CD4-positive, alpha-beta T cell (primary cell): Measurements from ENCODE around the gene ITSN1. TPM values are rescaled to one million over a fixed set of nuclear protein-coding genes. Genes with fewer than 3 reads are reported as not detected.

Source experiments
- ATAC-seq: fragments of 200-7000 bp; cut with Tn5 transposase; one replicate; pipeline ENCODE4 v1.10.0; 2022; ENCODE audit warnings: mild to moderate bottlenecking; ENCODE audit not compliant: poor library complexity
- CTCF ChIA-PET: fragments of 350-600 bp; sonication (Branson Sonifier 250); formaldehyde crosslinking; loops from one replicate; lab custom pipeline; 2021; ENCODE audit warnings: antibody characterized with exemption, inconsistent platforms; lab: Charles Lee
- POLR2A ChIA-PET: fragments of 350-600 bp; sonication (Branson Sonifier 250); formaldehyde crosslinking; loops from one replicate; lab custom pipeline; 2021; ENCODE audit warnings: antibody characterized with exemption, inconsistent platforms; lab: Charles Lee
- DNase-seq, 14 experiments: peaks; one replicate each; pipeline ENCODE4 v3.0.0-alpha.2; 2013 to 2020; ENCODE audit warnings: mixed read lengths in 2 of 14
- H3K27ac ChIP-seq, 2 donors: one replicate each; pipeline versions ENCODE4 v1.5.1 to v1.7.0; 2013; ENCODE audit warnings: low read length in 2 of 2, low read depth in 1 of 2, mild to moderate bottlenecking in 1 of 2
- H3K27me3 ChIP-seq, 2 experiments: 1 replicate in 1 of 2; 2 replicates in 1 of 2; pipeline versions ENCODE4 v1.6.1 to v1.7.0; 2013; ENCODE audit warnings: low read length in 2 of 2, control low read depth in 1 of 2, mild to moderate bottlenecking in 1 of 2, moderate library complexity in 1 of 2; ENCODE audit not compliant: insufficient read depth in 2 of 2, control insufficient read depth in 1 of 2
- H3K36me3 ChIP-seq: one replicate; pipeline ENCODE4 v1.6.1; 2013; ENCODE audit warnings: low read length, control low read depth; ENCODE audit not compliant: insufficient read depth
- H3K4me1 ChIP-seq: one replicate; pipeline ENCODE4 v1.6.1; 2013; ENCODE audit warnings: low read length, control low read depth; ENCODE audit not compliant: insufficient read depth
- H3K4me3 ChIP-seq: one replicate; pipeline ENCODE4 v1.5.1; 2013; ENCODE audit warnings: mild to moderate bottlenecking, low read length, moderate library complexity
- H3K9me3 ChIP-seq, 2 experiments: 1 replicate in 1 of 2; 2 replicates in 1 of 2; pipeline versions ENCODE4 v1.6.1 to v1.7.0; 2013; ENCODE audit warnings: low read length in 2 of 2, mild to moderate bottlenecking in 2 of 2, control low read depth in 1 of 2, moderate library complexity in 1 of 2; ENCODE audit not compliant: control insufficient read depth in 1 of 2, insufficient read depth in 1 of 2
- H3K27ac Mint-ChIP-seq: one replicate; pipeline ENCODE4 v1.8.0; 2020; ENCODE audit warnings: mixed read lengths
- H3K27me3 Mint-ChIP-seq: one replicate; pipeline ENCODE4 v1.8.0; 2021; ENCODE audit warnings: mixed read lengths
- H3K36me3 Mint-ChIP-seq: one replicate; pipeline ENCODE4 v1.8.0; 2021; ENCODE audit warnings: low read depth, mixed read lengths
- H3K4me1 Mint-ChIP-seq: one replicate; pipeline ENCODE4 v1.8.0; 2021; ENCODE audit warnings: low read depth, mixed read lengths
- H3K4me3 Mint-ChIP-seq: one replicate; pipeline ENCODE4 v1.8.0; 2020; ENCODE audit warnings: mild to moderate bottlenecking, mixed read lengths
- H3K9me3 Mint-ChIP-seq: one replicate; pipeline ENCODE4 v1.8.0; 2020; ENCODE audit warnings: mixed read lengths
- intact Hi-C, 2 experiments: fragments of 100-400 bp; cut with DNase I in 1 of 2; cut with micrococcal nuclease in 1 of 2; formaldehyde crosslinking; loops; one replicate each; pipeline versions ENCODE4 v1.15.1 to v1.9.0; 2023 to 2025; cut with DNase I, micrococcal nuclease
- total RNA-seq, 174 experiments: library from RNA in 2 of 174; stranded (reverse) in 2 of 174; gene quantifications; one replicate each; pipeline ENCODE4 v1.2.3 and lab custom pipeline; 2021 to 2026
- TF ChIP-seq, protein P1 (sequence below): fragments of 200-600 bp; IDR thresholded peaks from one replicate; pipeline ENCODE4 v1.8.0; 2022; ENCODE audit warnings: antibody characterized with exemption, mild to moderate bottlenecking

ITSN1 gene
- total RNA-seq, 2 experiments from 2014 or later: 2.1 to 3.0 TPM

DNA sequence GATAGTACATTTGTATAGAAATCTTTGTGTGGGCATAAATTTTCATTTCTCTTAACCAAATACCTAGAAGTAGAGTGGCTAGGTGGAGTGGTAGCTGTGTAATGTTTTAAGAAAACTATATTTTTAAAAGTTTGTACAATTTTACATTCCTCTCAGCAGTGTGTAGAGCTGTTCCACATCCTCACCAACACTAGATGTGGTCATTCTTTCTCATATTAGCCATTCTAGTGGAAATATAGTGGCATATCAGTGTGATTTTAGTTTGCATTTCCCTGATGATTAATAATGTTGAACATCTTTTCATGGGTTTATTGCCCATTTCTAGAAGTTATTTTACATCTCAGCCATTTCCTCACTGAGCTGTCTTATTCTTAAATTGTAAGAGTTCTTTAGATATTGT, 65.5 kb downstream of the ITSN1 start:
- Mint-ChIP-seq H3K27me3 (no peaks in the 10 kb centered on the region), H3K4me1 (peaks cover 13% of the 10 kb centered on the region), H3K27ac (no peak overlapping the region), H3K36me3 (peaks cover 5% of the 10 kb centered on the region), H3K9me3 (peaks cover 3% of the 10 kb centered on the region), H3K4me3 (no peak overlapping the region)
- no peak for DNase-seq
- Histone ChIP-seq H3K36me3 (no peaks in the 10 kb centered on the region), H3K27me3 (no peaks in the 10 kb centered on the region), H3K4me1 (no peaks in the 10 kb centered on the region), H3K9me3 (peaks cover 0 to 11% of the 10 kb centered on the region in 2 experiments), H3K4me3 (no peak overlapping the region), H3K27ac (no peak overlapping the region)
- CTCF ChIA-PET: no interaction called here
- intact Hi-C loops: no loop called here
- TF ChIP-seq, protein P1, sequence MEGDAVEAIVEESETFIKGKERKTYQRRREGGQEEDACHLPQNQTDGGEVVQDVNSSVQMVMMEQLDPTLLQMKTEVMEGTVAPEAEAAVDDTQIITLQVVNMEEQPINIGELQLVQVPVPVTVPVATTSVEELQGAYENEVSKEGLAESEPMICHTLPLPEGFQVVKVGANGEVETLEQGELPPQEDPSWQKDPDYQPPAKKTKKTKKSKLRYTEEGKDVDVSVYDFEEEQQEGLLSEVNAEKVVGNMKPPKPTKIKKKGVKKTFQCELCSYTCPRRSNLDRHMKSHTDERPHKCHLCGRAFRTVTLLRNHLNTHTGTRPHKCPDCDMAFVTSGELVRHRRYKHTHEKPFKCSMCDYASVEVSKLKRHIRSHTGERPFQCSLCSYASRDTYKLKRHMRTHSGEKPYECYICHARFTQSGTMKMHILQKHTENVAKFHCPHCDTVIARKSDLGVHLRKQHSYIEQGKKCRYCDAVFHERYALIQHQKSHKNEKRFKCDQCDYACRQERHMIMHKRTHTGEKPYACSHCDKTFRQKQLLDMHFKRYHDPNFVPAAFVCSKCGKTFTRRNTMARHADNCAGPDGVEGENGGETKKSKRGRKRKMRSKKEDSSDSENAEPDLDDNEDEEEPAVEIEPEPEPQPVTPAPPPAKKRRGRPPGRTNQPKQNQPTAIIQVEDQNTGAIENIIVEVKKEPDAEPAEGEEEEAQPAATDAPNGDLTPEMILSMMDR: no peak
- ATAC-seq: no peak
- POLR2A ChIA-PET: interaction anchor here (0.6 kb wide), 2 partner anchors 18 to 32 kb away, joined by 3 read pairs; no protein-coding TSS in a partner anchor

DNA sequence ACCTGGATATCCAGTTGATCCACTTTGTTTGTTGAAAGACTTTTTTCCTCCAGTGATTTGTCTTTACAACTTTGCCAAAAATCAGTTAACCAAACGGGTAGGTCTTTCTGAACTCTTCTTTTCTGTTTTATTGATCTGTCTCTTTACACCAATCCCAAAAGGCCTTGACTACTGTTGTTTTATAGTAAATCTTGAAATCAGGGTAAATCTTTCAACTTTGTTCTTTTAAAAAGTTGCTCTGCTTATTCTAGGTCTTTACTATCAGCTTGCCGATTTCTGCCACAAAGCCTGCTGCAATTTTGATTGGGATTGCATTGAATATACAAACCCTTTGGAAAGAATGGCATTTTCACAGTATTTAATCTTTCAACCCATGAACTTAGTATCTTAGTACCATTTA, 66.6 kb downstream of the ITSN1 start:
- Histone ChIP-seq H3K36me3 (no peaks in the 10 kb centered on the region), H3K9me3 (peaks cover 0 to 11% of the 10 kb centered on the region in 2 experiments), H3K27me3 (no peaks in the 10 kb centered on the region), H3K4me1 (no peaks in the 10 kb centered on the region), H3K27ac (no peak overlapping the region), H3K4me3 (no peak overlapping the region)
- ChIA-PET CTCF (no interaction called here), POLR2A (interaction anchor here (0.6 kb wide), 1 partner anchor 33 kb away, joined by 3 read pairs; no protein-coding TSS in a partner anchor)
- DNase-seq: no peak
- H3K9me3 Mint-ChIP-seq: peaks cover 3% of the 10 kb centered on the region
- ATAC-seq: no peak
- TF ChIP-seq, protein P1: no peak
- no peak overlapping the region for H3K4me3 Mint-ChIP-seq
- peaks cover 5% of the 10 kb centered on the region for H3K36me3 Mint-ChIP-seq
- intact Hi-C loops: no loop called here
- H3K4me1 Mint-ChIP-seq: peaks cover 5% of the 10 kb centered on the region
- H3K27me3 Mint-ChIP-seq: no peaks in the 10 kb centered on the region
- no peak overlapping the region for H3K27ac Mint-ChIP-seq

DNA sequence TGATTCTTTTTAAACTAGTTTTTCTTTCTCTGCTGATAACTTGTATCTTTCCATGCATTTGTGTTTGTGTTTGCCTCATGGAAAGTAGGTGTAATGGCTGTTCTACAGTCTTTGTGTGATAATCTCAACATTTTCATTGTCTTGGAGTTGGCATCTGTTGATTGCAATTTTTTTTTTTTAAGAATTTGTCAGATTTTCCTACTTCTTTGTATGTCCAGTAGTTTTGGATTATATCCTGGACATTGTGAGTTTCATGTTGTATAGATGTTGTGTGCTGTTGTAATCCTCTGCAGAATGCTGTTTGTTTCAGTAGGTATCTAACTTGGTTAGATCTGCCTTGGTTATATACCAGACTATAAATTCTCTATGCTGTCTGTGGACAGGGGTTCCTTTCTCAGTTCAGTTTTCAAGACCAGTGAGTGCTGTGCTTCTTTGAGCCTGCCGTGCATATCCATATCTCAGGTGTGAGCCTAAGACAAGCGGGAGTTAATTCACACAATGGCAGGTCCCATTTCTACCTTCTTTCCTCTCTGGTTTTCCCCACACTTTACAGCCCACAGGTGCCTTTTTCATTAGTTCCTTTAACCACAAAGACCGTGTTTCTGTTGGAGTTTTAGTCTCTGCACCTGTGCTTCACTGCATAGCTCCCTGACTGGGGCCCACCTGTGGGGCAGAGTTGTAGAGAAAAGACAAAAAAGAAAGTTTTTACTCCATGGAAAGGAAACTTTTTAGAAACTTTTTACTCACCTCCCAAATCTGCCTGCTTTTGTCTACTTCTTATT, 69.9 kb downstream of the ITSN1 start:
- no peak for ATAC-seq
- H3K27ac Mint-ChIP-seq: no peak overlapping the region
- H3K27me3 Mint-ChIP-seq: no peaks in the 10 kb centered on the region
- no peak for DNase-seq
- peaks cover 3% of the 10 kb centered on the region for H3K9me3 Mint-ChIP-seq
- ChIA-PET POLR2A (no interaction called here), CTCF (no interaction called here)
- intact Hi-C loops: no loop called here
- no peak overlapping the region for H3K27ac ChIP-seq
- H3K4me3 Mint-ChIP-seq: no peak overlapping the region
- no peaks in the 10 kb centered on the region for H3K4me1 ChIP-seq
- H3K4me3 ChIP-seq: no peak overlapping the region
- H3K36me3 ChIP-seq: no peaks in the 10 kb centered on the region
- H3K4me1 Mint-ChIP-seq: no peaks in the 10 kb centered on the region
- H3K36me3 Mint-ChIP-seq: peaks cover 5% of the 10 kb centered on the region
- peaks cover 0 to 11% of the 10 kb centered on the region in 2 experiments for H3K9me3 ChIP-seq
- TF ChIP-seq, protein P1: no peak
- H3K27me3 ChIP-seq: no peaks in the 10 kb centered on the region
